HuH-7.5 (cell line): Measurements from ENCODE around the gene IFT22.
"Not testable (repeated sequence)": the region's sequence is repeated elsewhere in the genome, so short reads cannot be mapped to it uniquely, and the experiment has no call there.

Source experiments
- DNase-seq: peaks from one replicate; pipeline ENCODE4 v3.0.0; 2011; ENCODE audit warnings: low spot score

IFT22 gene

GRCh38 chr7:101277155-101277554, 44.5 kb downstream of the IFT22 start:
- DNase-seq, result no peak

- DNase-seq, result no peak
These were observed 48.4 kb downstream of the IFT22 start for GRCh38 chr7:101273206-101273605.

- DNase-seq, result no peak
These were observed 50.6 kb downstream of the IFT22 start for GRCh38 chr7:101271021-101271420.

- no peak for DNase-seq
These were observed 51.9 kb downstream of the IFT22 start for GRCh38 chr7:101269664-101270063.

GRCh38 chr7:101265622-101266516, 55.7 kb downstream of the IFT22 start:
- no peak for DNase-seq

- not testable (repeated sequence) for DNase-seq
These were observed 57.4 kb downstream of the IFT22 start for GRCh38 chr7:101264102-101264706.
